ENCODE measurements around the gene ATXN7L1. TPM values are rescaled to one million over a fixed set of nuclear protein-coding genes. Genes with fewer than 3 reads are reported as not detected.

ATXN7L1 gene
- total RNA-seq, 6 experiments from 2014 or later, result 7.1 to 15.7 (median 11.0) TPM

DNA sequence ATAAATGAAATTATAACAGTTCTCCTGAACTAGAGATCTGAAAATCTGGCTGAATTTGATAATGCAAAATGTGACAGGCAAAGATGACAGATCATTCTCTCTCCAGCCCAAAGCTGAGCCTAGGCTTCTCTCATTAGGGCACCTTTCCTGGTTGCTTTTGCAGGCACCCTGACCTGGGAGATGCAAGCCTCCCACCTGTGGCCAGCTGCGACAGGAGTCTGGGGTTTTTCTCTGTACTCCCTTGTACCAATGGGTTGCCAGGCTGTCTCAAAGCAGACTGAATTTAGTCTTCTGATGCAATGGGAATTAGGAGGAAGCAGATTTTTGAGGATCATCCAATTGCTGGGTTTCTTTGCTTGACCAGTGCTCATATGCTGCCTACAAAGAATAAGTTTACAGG is 210.1 kb downstream of the ATXN7L1 start:
- Histone ChIP-seq H3K4me3 (no peak overlapping the region), H3K9me3 (no peaks in the 10 kb centered on the region), H3K27me3 (no peaks in the 10 kb centered on the region), H3K27ac (no peak overlapping the region), H3K36me3 (peaks cover 0 to 11% (median 0%) of the 10 kb centered on the region in 4 donors), H3K4me1 (peaks cover 0 to 12% (median 0%) of the 10 kb centered on the region in 4 donors)
- intact Hi-C loops (cut with DNase I), result no loop called here
- 80% methylated on average over 1 of the region's 1 CpG for WGBS (ENCODE audit: insufficient coverage, low coverage, low lambda C conversion rate, missing lambda C conversion rate)
- ATAC-seq, result no peak
- no peak for DNase-seq
- TF ChIP-seq CTCF (IDR thresholded peaks at IDR 0.05) (no peak), POLR2A (IDR thresholded peaks at IDR 0.05) (no peak)

- TF ChIP-seq POLR2A (IDR thresholded peaks at IDR 0.05) (no peak), CTCF (IDR thresholded peaks at IDR 0.05) (no peak)
- peaks cover 0 to 12% (median 0%) of the 10 kb centered on the region in 4 donors for H3K4me1 ChIP-seq
- WGBS (ENCODE audit: insufficient coverage, low coverage, low lambda C conversion rate, missing lambda C conversion rate), result 90% methylated on average over 2 of the region's 7 CpGs
- H3K9me3 ChIP-seq, result no peaks in the 10 kb centered on the region
- DNase-seq (no peak), ATAC-seq (no peak)
- H3K4me3 ChIP-seq, result no peak overlapping the region
- H3K36me3 ChIP-seq, result peaks cover 0 to 11% (median 0%) of the 10 kb centered on the region in 4 donors
- intact Hi-C loops (cut with DNase I), result no loop called here
- no peaks in the 10 kb centered on the region for H3K27me3 ChIP-seq
- H3K27ac ChIP-seq, result no peak overlapping the region
These were observed 210.7 kb downstream of the ATXN7L1 start for GRCh38 chr7:105665684-105666083.

GRCh38 chr7:105664816-105665525 is 211.4 kb downstream of the ATXN7L1 start:
- 76% methylated on average over 7 of the region's 8 CpGs for WGBS (ENCODE audit: insufficient coverage, low coverage, low lambda C conversion rate, missing lambda C conversion rate)
- no peak overlapping the region for H3K27ac ChIP-seq
- H3K9me3 ChIP-seq, result no peaks in the 10 kb centered on the region
- no peaks in the 10 kb centered on the region for H3K27me3 ChIP-seq
- ATAC-seq (peak; percentile 42 to 85 (median 64)), DNase-seq (peak in 1 of 3 donors; percentile 74)
- peaks cover 0 to 11% (median 0%) of the 10 kb centered on the region in 4 donors for H3K36me3 ChIP-seq
- H3K4me3 ChIP-seq, result no peak overlapping the region
- TF ChIP-seq CTCF (IDR thresholded peaks at IDR 0.05), result no peak
- TF ChIP-seq POLR2A (IDR thresholded peaks at IDR 0.05), result no peak
- peaks cover 0 to 12% (median 0%) of the 10 kb centered on the region in 4 donors for H3K4me1 ChIP-seq
- intact Hi-C loops (cut with DNase I), result no loop called here

- peak in 1 of 4 donors; percentile 24 for ATAC-seq
- DNase-seq, result no peak
- H3K27ac ChIP-seq, result no peak overlapping the region
- TF ChIP-seq POLR2A (IDR thresholded peaks at IDR 0.05) (no peak), CTCF (IDR thresholded peaks at IDR 0.05) (no peak)
- no peaks in the 10 kb centered on the region for H3K9me3 ChIP-seq
- no peak overlapping the region for H3K4me3 ChIP-seq
- 20% methylated on average over 2 of the region's 7 CpGs for WGBS (ENCODE audit: insufficient coverage, low coverage, low lambda C conversion rate, missing lambda C conversion rate)
- peaks cover 0 to 11% (median 0%) of the 10 kb centered on the region in 4 donors for H3K36me3 ChIP-seq
- no peaks in the 10 kb centered on the region for H3K27me3 ChIP-seq
- intact Hi-C loops (cut with DNase I), result no loop called here
- peaks cover 0 to 12% (median 0%) of the 10 kb centered on the region in 4 donors for H3K4me1 ChIP-seq
These were observed 213.4 kb downstream of the ATXN7L1 start for GRCh38 chr7:105662998-105663397.
